Right lobe of liver (tissue), 6 donors: ENCODE measurements around the gene ATXN1. TPM values are rescaled to one million over a fixed set of nuclear protein-coding genes. Genes with fewer than 3 reads are reported as not detected.

Source experiments
- ATAC-seq, 4 donors: fragments of 200-7000 bp; cut with Tn5 transposase; one replicate each; pipeline ENCODE4 v1.9.1; 2020; ENCODE audit warnings: mild to moderate bottlenecking in 4 of 4, moderate library complexity in 4 of 4
- DNase-seq, 3 donors: peaks; one replicate each; pipeline ENCODE4 v3.0.0-alpha.2; 2020
- H3K27ac ChIP-seq, 3 donors: fragments of 200-600 bp; one replicate each; pipeline ENCODE4 v1.8.0; 2022
- H3K27me3 ChIP-seq, 2 donors: fragments of 200-600 bp; one replicate each; pipeline ENCODE4 v1.8.0; 2022
- H3K36me3 ChIP-seq, 4 donors: fragments of 200-600 bp; sonication (generic) in 1 of 4; one replicate each; pipeline versions ENCODE4 v1.5.1 to v1.8.0; 2017 to 2022; ENCODE audit warnings: control low read depth in 1 of 4
- H3K4me1 ChIP-seq, 4 donors: fragments of 200-600 bp; sonication (generic) in 1 of 4; one replicate each; pipeline versions ENCODE4 v1.5.1 to v1.8.0; 2017 to 2022; ENCODE audit warnings: control low read depth in 1 of 4
- H3K4me3 ChIP-seq, 3 donors: fragments of 200-600 bp; one replicate each; pipeline ENCODE4 v1.8.0; 2022
- H3K9me3 ChIP-seq, 4 donors: fragments of 200-600 bp; sonication (generic) in 1 of 4; one replicate each; pipeline versions ENCODE4 v1.5.1 to v1.8.0; 2017 to 2022; ENCODE audit warnings: control low read depth in 1 of 4
- POLR2A ChIP-seq: fragments of 450-650 bp; IDR thresholded peaks from one replicate; pipeline ENCODE4 v1.6.1; 2017; ENCODE audit warnings: antibody characterized with exemption, mild to moderate bottlenecking
- WGBS: methylation state at CpG from one replicate; pipeline ENCODE4 v1.1.6; 2018; ENCODE audit warnings: low coverage, low lambda C conversion rate; ENCODE audit not compliant: insufficient coverage; ENCODE audit errors: missing lambda C conversion rate; 5-methylcytosine and 5-hydroxymethylcytosine counted together
- intact Hi-C, 2 donors: fragments of 100-400 bp; cut with DNase I; formaldehyde crosslinking; loops; one replicate each; pipeline versions ENCODE4 v1.11.2 to v1.14.1; 2022
- total RNA-seq, 6 experiments: library from RNA; depleted of rRNA in 2 of 6; stranded (reverse); fragments of >200 nt in 2 of 6; fragmentation: NEBNext Ultra II Directional in 3 of 6; extraction: Animal tissue kit (Norgen Biotek cat#: 25700) in 3 of 6; gene quantifications; one replicate each; pipeline versions ENCODE4 v1.1.0 to v1.2.4, GENCODE V29; 2016 to 2023
- TF ChIP-seq, protein P1 (sequence below), 4 donors: fragments of 200-600 bp in 3 of 4; fragments of 450-650 bp in 1 of 4; IDR thresholded peaks; one replicate each; pipeline versions ENCODE4 v1.5.1 to v1.8.0; 2016 to 2022; ENCODE audit warnings: antibody characterized with exemption in 4 of 4, mild to moderate bottlenecking in 2 of 4
- donor health status: DM: no; HTN: yes; CAD: no.
- donor health status: DM: no; HTN: no; CAD: no.
- donor health status: DM: no; HTN: no; CAD: no.
- donor health status: DM: no; HTN: yes; CAD: no.
- donor health status: DM: no; HTN: yes; CAD: no.

Gene ATXN1
- total RNA-seq, 6 experiments from 2014 or later, result 23.2 to 28.7 (median 25.0) TPM

DNA sequence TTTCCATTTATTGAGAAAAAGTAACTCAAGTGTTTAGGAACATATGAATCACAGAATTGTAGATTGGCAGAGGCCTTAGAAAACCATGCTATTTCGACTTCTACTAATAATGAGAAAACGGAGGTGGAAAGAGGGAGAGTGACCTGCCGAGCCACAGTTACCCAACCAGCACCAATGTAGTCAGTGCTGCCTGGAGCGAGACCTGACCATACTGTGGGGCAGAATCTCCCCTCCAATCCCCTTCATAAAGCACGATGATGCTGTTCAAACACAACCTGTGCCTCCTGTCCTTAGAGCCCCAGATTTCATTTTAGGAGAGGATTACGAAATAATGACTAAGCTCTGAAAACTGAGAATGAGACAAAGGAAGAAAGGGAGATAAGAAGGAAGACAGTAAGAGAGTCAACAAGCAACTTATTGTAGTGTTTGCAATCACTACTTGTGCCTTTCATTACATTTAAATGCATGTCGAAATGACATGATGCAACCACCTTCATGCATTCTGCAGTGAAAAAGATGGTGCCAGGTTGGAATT, 70.6 kb downstream of the ATXN1 start:
- Histone ChIP-seq H3K4me1 (no peaks in the 10 kb centered on the region), H3K9me3 (no peaks in the 10 kb centered on the region), H3K27me3 (no peaks in the 10 kb centered on the region), H3K36me3 (no peaks in the 10 kb centered on the region), H3K27ac (no peak overlapping the region), H3K4me3 (no peak overlapping the region)
- WGBS, result 70% methylated on average over 7 of the region's 7 CpGs
- TF ChIP-seq, protein P1, sequence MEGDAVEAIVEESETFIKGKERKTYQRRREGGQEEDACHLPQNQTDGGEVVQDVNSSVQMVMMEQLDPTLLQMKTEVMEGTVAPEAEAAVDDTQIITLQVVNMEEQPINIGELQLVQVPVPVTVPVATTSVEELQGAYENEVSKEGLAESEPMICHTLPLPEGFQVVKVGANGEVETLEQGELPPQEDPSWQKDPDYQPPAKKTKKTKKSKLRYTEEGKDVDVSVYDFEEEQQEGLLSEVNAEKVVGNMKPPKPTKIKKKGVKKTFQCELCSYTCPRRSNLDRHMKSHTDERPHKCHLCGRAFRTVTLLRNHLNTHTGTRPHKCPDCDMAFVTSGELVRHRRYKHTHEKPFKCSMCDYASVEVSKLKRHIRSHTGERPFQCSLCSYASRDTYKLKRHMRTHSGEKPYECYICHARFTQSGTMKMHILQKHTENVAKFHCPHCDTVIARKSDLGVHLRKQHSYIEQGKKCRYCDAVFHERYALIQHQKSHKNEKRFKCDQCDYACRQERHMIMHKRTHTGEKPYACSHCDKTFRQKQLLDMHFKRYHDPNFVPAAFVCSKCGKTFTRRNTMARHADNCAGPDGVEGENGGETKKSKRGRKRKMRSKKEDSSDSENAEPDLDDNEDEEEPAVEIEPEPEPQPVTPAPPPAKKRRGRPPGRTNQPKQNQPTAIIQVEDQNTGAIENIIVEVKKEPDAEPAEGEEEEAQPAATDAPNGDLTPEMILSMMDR (IDR thresholded peaks at IDR 0.05), result no peak
- no peak for TF ChIP-seq POLR2A
- no peak for DNase-seq
- no peak for ATAC-seq
- intact Hi-C loops, result no loop called here

DNA sequence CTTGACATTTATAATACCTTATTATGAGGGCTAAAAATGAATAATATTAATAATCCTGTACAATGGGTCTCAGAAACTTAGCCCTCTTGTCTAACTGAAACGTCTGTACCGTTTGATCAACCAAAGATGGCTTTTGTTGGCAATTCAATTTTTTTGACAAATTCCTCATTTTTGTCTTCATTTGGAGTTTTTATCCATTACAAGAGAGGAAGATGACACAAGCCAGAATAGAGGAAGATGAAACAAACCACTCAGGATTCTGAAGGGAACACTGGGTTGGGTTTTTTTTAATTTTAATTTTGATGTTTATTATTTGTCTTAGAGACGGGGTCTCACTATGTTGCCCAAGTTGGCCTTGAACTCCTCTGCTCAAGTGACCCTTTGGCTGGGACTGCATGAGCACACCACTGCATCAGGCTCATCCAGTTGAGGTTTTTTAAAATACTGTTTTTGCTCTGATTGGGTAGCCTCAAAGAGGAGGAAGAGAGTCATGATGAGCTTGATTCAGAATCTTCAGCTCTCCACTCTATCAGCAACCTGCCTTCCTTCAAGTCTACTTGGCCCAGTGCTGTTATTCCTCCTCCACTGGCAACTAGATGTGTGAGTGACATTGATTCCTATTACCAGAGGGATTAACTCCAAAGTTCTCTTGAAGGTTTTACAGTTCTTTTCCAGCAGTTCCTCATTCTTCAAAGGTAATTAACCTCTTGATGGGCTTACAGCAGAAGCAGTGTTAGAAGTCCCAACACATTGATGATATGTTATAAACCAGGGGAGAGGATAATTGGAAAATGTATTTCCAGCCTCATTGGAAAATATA, 71.3 kb downstream of the ATXN1 start:
- H3K36me3 ChIP-seq, result no peaks in the 10 kb centered on the region
- DNase-seq (no peak), ATAC-seq (no peak)
- 66% methylated on average over 3 of the region's 3 CpGs for WGBS
- no peaks in the 10 kb centered on the region for H3K4me1 ChIP-seq
- no peaks in the 10 kb centered on the region for H3K27me3 ChIP-seq
- TF ChIP-seq, protein P1 (IDR thresholded peaks at IDR 0.05), result no peak
- no peak for TF ChIP-seq POLR2A
- no peak overlapping the region for H3K4me3 ChIP-seq
- no peaks in the 10 kb centered on the region for H3K9me3 ChIP-seq
- intact Hi-C loops, result no loop called here
- no peak overlapping the region for H3K27ac ChIP-seq

DNA sequence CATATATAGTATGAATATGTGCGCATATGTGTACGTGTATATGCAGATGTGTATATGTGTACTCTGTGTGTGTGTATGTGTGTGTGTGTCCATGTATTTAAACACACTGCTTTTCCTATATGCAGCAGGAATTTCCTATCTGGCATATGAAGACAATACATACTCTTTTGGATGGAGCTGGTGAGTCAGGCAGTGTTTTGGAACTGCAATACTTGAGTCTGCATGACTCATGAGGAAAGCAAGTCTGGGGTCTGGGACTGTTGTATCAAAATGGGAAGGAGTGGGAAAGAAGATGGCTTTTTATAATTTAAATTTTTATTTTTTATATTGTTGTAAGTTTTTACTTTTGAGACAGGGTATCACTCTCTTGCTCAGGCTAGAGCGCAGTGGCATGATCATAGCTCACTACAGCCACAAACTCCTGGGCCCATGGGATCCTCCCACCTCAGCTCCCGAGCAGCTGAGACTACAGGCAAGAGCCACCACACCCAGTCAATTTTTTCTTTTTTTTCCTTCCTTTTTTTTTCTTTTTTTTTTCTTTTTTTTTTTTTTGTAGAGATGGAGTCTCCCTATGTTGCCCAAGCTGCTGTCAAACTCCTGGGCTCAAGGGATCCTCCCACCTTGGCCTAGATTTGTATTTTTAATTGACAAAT, 72.2 kb downstream of the ATXN1 start:
- ATAC-seq, result peak in 1 of 4 donors; percentile 15
- H3K27ac ChIP-seq, result no peak overlapping the region

DNA sequence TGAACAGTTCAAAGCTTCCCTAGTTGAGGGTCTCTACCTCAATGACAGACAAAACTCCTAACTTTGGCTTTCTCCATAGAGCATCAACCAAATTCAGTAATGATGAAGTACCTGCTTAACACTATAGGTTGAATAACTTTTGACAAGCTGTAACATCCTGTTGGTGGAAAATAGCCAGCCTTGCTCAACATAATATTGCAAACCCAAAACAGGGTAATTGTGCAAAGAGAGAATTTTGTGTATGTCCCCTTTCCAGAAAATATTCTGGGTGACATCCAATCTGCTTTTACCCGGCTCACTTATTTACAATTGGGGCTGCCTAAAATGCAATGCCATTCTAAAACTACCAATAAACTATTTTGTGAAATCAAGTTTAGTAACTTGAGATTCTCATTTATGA, 72.8 kb downstream of the ATXN1 start:
- peaks cover 0 to 11% (median 4%) of the 10 kb centered on the region in 4 donors for H3K4me1 ChIP-seq
- 71% methylated on average over 1 of the region's 1 CpG for WGBS
- no peak overlapping the region for H3K27ac ChIP-seq

More for the DNA sequence above, 72.2 kb downstream of the ATXN1 start:
- H3K4me1 ChIP-seq, result peaks cover 0 to 5% (median 2%) of the 10 kb centered on the region in 4 donors
- no peak for DNase-seq
- intact Hi-C loops, result no loop called here
- no peaks in the 10 kb centered on the region for H3K36me3 ChIP-seq
- TF ChIP-seq POLR2A, result no peak
- no peak overlapping the region for H3K4me3 ChIP-seq
- 88% methylated on average over 4 of the region's 4 CpGs for WGBS
- no peaks in the 10 kb centered on the region for H3K9me3 ChIP-seq
- H3K27me3 ChIP-seq, result no peaks in the 10 kb centered on the region

More for the DNA sequence above, 72.8 kb downstream of the ATXN1 start:
- TF ChIP-seq, protein P1 (IDR thresholded peaks at IDR 0.05), result no peak
- TF ChIP-seq POLR2A, result no peak
- DNase-seq, result no peak
- Histone ChIP-seq H3K9me3 (no peaks in the 10 kb centered on the region), H3K4me3 (no peak overlapping the region), H3K27me3 (no peaks in the 10 kb centered on the region), H3K36me3 (no peaks in the 10 kb centered on the region)
- intact Hi-C loops, result no loop called here
- ATAC-seq, result no peak
